ENCODE measurements around the gene ING1.
A peak's percentile ranks its signal among the peaks of the same experiment; 100 is the strongest.
"Not testable (repeated sequence)": the region's sequence is repeated elsewhere in the genome, so short reads cannot be mapped to it uniquely, and the experiment has no call there.

Gene ING1

GRCh38 chr13:110719036-110719710 is 5.7 kb downstream of the ING1 start:
- DNase-seq, result no peak

GRCh38 chr13:110722971-110723370 is 9.5 kb downstream of the ING1 start:
- DNase-seq, result no peak

- DNase-seq, result no peak
These were observed 10.1 kb downstream of the ING1 start for GRCh38 chr13:110723598-110723997.

GRCh38 chr13:110726153-110726552 is 12.7 kb downstream of the ING1 start:
- DNase-seq, result not testable (repeated sequence)

- DNase-seq, result peak; percentile 45 to 60
These were observed 13.2 kb downstream of the ING1 start for GRCh38 chr13:110726726-110727125.

- no peak for DNase-seq
These were observed 17.6 kb downstream of the ING1 start for GRCh38 chr13:110731072-110731471.

- DNase-seq, result no peak
These were observed 21.1 kb downstream of the ING1 start for GRCh38 chr13:110734561-110734960.

- DNase-seq, result no peak
These were observed 24.1 kb downstream of the ING1 start for GRCh38 chr13:110737555-110737954.

- DNase-seq, result no peak
These were observed 30.2 kb downstream of the ING1 start for GRCh38 chr13:110743687-110744086.

GRCh38 chr13:110746438-110746837 is 32.9 kb downstream of the ING1 start:
- DNase-seq, result no peak

GRCh38 chr13:110748271-110748670 is 34.8 kb downstream of the ING1 start:
- DNase-seq, result no peak

GRCh38 chr13:110756219-110756631 is 42.7 kb downstream of the ING1 start:
- DNase-seq, result no peak

GRCh38 chr13:110757296-110757695 is 43.8 kb downstream of the ING1 start:
- no peak for DNase-seq

- DNase-seq, result no peak
These were observed 44.8 kb downstream of the ING1 start for GRCh38 chr13:110758195-110758805.

GRCh38 chr13:110759710-110760109 is 46.2 kb downstream of the ING1 start:
- no peak for DNase-seq

- DNase-seq, result no peak
These were observed 47.1 kb downstream of the ING1 start for GRCh38 chr13:110760611-110761010.

GRCh38 chr13:110766671-110767430 is 53.4 kb downstream of the ING1 start:
- no peak for DNase-seq

- no peak for DNase-seq
These were observed 54.0 kb downstream of the ING1 start for GRCh38 chr13:110767476-110767875.

- DNase-seq, result no peak
These were observed 55.6 kb downstream of the ING1 start for GRCh38 chr13:110769097-110769496.

GRCh38 chr13:110770678-110771077 is 57.2 kb downstream of the ING1 start:
- DNase-seq, result no peak

GRCh38 chr13:110771194-110771593 is 57.7 kb downstream of the ING1 start:
- DNase-seq, result no peak

- no peak for DNase-seq
These were observed 58.8 kb downstream of the ING1 start for GRCh38 chr13:110772091-110772984.
